ENCODE data around the gene SMYD3.

Gene SMYD3

GRCh38 chr1:246418565-246419312 is 88.3 kb downstream of the SMYD3 start:
- Histone ChIP-seq H3K9me2 (replicated peaks; ENCODE audit: low read depth, low read length) (no peaks in the 10 kb centered on the region), H3K36me3 (ENCODE audit: insufficient read depth, low read length) (peaks cover 3% of the 10 kb centered on the region; the same call in 1 of the 2 replicates), H3K79me2 (ENCODE audit: insufficient read depth, low read length) (peaks cover 12% of the 10 kb centered on the region; the same call in 1 of the 2 replicates), H4K20me1 (ENCODE audit: insufficient read depth, low read length, poor library complexity, severe bottlenecking) (no peaks in the 10 kb centered on the region), H3K4me1 (ENCODE audit: insufficient read depth, low read length, poor library complexity, severe bottlenecking) (peaks cover 43% of the 10 kb centered on the region), H3K27me3 (ENCODE audit: insufficient read depth, low read length, poor library complexity, severe bottlenecking) (no peaks in the 10 kb centered on the region), H3K9ac (ENCODE audit: low read depth, low read length, poor library complexity, severe bottlenecking) (peak overlapping the region; percentile 3), H3K9me3 (ENCODE audit: insufficient read depth, low read depth, low read length) (peaks cover 14% of the 10 kb centered on the region), H3K4me2 (ENCODE audit: low read depth, low read length, poor library complexity, severe bottlenecking) (peak overlapping the region; percentile 39), H3K4me3 (ENCODE audit: low read length, poor library complexity, severe bottlenecking) (no peak overlapping the region), H2AFZ (ENCODE audit: low read length) (no peak overlapping the region), H3F3A (ENCODE audit: low read depth) (0 out of 2 replicates have a peak, but pooled peaks cover 4% of the 10 kb centered on the region)
- TF ChIP-seq EZH2phosphoT487 (IDR thresholded peaks at IDR 0.05; ENCODE audit: borderline replicate concordance) (no peak), CTCF (conservative IDR thresholded peaks at IDR 0.05; ENCODE audit: low read length) (no peak)

- Histone ChIP-seq H3K79me2 (ENCODE audit: insufficient read depth, low read length) (peaks cover 8% of the 10 kb centered on the region; the same call in 1 of the 2 replicates), H3K9me2 (replicated peaks; ENCODE audit: low read depth, low read length) (no peaks in the 10 kb centered on the region), H2AFZ (ENCODE audit: low read length) (no peak overlapping the region), H3K9me3 (ENCODE audit: insufficient read depth, low read depth, low read length) (peaks cover 14% of the 10 kb centered on the region), H3K27me3 (ENCODE audit: insufficient read depth, low read length, poor library complexity, severe bottlenecking) (no peaks in the 10 kb centered on the region), H3K4me2 (ENCODE audit: low read depth, low read length, poor library complexity, severe bottlenecking) (peak overlapping the region; percentile 39), H3K36me3 (ENCODE audit: insufficient read depth, low read length) (peaks cover 3% of the 10 kb centered on the region), H3F3A (ENCODE audit: low read depth) (0 out of 2 replicates have a peak, but pooled peaks cover 4% of the 10 kb centered on the region), H3K4me1 (ENCODE audit: insufficient read depth, low read length, poor library complexity, severe bottlenecking) (peaks cover 38% of the 10 kb centered on the region), H4K20me1 (ENCODE audit: insufficient read depth, low read length, poor library complexity, severe bottlenecking) (no peaks in the 10 kb centered on the region), H3K4me3 (ENCODE audit: low read length, poor library complexity, severe bottlenecking) (no peak overlapping the region), H3K9ac (ENCODE audit: low read depth, low read length, poor library complexity, severe bottlenecking) (peak overlapping the region; percentile 3)
- TF ChIP-seq CTCF (conservative IDR thresholded peaks at IDR 0.05; ENCODE audit: low read length) (peak; percentile 39; the same call in 1 of the 2 replicates), EZH2phosphoT487 (IDR thresholded peaks at IDR 0.05; ENCODE audit: borderline replicate concordance) (no peak)
Measured at GRCh38 chr1:246417813-246418564, 89.1 kb downstream of the SMYD3 start.

- Histone ChIP-seq H3F3A (ENCODE audit: low read depth) (0 out of 2 replicates have a peak, but pooled peaks cover 4% of the 10 kb centered on the region), H3K79me2 (ENCODE audit: insufficient read depth, low read length) (peaks cover 8% of the 10 kb centered on the region; the same call in 1 of the 2 replicates), H3K36me3 (ENCODE audit: insufficient read depth, low read length) (peaks cover 3% of the 10 kb centered on the region), H3K27me3 (ENCODE audit: insufficient read depth, low read length, poor library complexity, severe bottlenecking) (no peaks in the 10 kb centered on the region), H4K20me1 (ENCODE audit: insufficient read depth, low read length, poor library complexity, severe bottlenecking) (no peaks in the 10 kb centered on the region), H3K4me2 (ENCODE audit: low read depth, low read length, poor library complexity, severe bottlenecking) (peak overlapping the region; percentile 39), H3K4me1 (ENCODE audit: insufficient read depth, low read length, poor library complexity, severe bottlenecking) (peaks cover 38% of the 10 kb centered on the region), H2AFZ (ENCODE audit: low read length) (no peak overlapping the region), H3K4me3 (ENCODE audit: low read length, poor library complexity, severe bottlenecking) (no peak overlapping the region), H3K9me2 (replicated peaks; ENCODE audit: low read depth, low read length) (no peaks in the 10 kb centered on the region), H3K9me3 (ENCODE audit: insufficient read depth, low read depth, low read length) (peaks cover 14% of the 10 kb centered on the region), H3K9ac (ENCODE audit: low read depth, low read length, poor library complexity, severe bottlenecking) (no peak overlapping the region)
- TF ChIP-seq EZH2phosphoT487 (IDR thresholded peaks at IDR 0.05; ENCODE audit: borderline replicate concordance), result no peak
- TF ChIP-seq CTCF (conservative IDR thresholded peaks at IDR 0.05; ENCODE audit: low read length), result no peak
Measured at GRCh38 chr1:246417152-246417812, 89.8 kb downstream of the SMYD3 start.

Measured in Loucy (cell line).